H1 (cell line): ENCODE data around the gene GLUL. TPM values are rescaled to one million over a fixed set of nuclear protein-coding genes. Genes with fewer than 3 reads are reported as not detected.

Experiments
- CTCF ChIA-PET: fragments of 300-600 bp; sonication (Branson Sonifier 250); formaldehyde crosslinking; loops from one replicate; lab custom pipeline; 2021; ENCODE audit not compliant: partially characterized antibody; lab: Charles Lee
- POLR2A ChIA-PET: fragments of 300-600 bp; sonication (Branson Sonifier 250); formaldehyde crosslinking; loops from one replicate; lab custom pipeline; 2021; ENCODE audit warnings: inconsistent platforms; ENCODE audit not compliant: partially characterized antibody; lab: Charles Lee
- DNase-seq, 2 experiments: peaks; one replicate each; pipeline versions ENCODE4 v3.0.0 to v3.0.0-alpha.2; 2010 to 2022; ENCODE audit warnings: low spot score in 2 of 2, low read depth in 1 of 2, mixed read lengths in 1 of 2
- FAIRE-seq: peaks from 2 replicates; lab custom pipeline; 2011; peaks lifted over from hg19 to GRCh38; lab: Jason Lieb, UNC
- H2AFZ ChIP-seq: 2 replicates; pipeline ENCODE4 v1.8.1; 2012; ENCODE audit warnings: low read length, inconsistent platforms
- H2AK5ac ChIP-seq: 2 replicates; pipeline ENCODE4 v1.6.1; 2013; ENCODE audit warnings: low read depth, low read length
- H2BK120ac ChIP-seq: replicated peaks from 2 replicates; pipeline ENCODE3; 2013; ENCODE audit warnings: low read depth, low read length, inconsistent platforms
- H2BK12ac ChIP-seq: 2 replicates; pipeline ENCODE4 v1.6.1; 2013; ENCODE audit warnings: low read depth, low read length
- H2BK15ac ChIP-seq: 2 replicates; pipeline ENCODE4 v1.6.1; 2013; ENCODE audit warnings: low read length
- H2BK20ac ChIP-seq: 2 replicates; pipeline ENCODE4 v1.6.1; 2013; ENCODE audit warnings: low read length
- H2BK5ac ChIP-seq: 2 replicates; pipeline ENCODE4 v1.6.1; 2013; ENCODE audit warnings: low read depth, low read length
- H3K14ac ChIP-seq: 2 replicates; pipeline ENCODE4 v1.6.1; 2013; ENCODE audit warnings: inconsistent platforms; ENCODE audit not compliant: insufficient read length
- H3K18ac ChIP-seq: 2 replicates; pipeline ENCODE4 v1.6.1; 2013; ENCODE audit warnings: low read length; ENCODE audit errors: extremely low read depth
- H3K23ac ChIP-seq: 2 replicates; pipeline ENCODE4 v1.6.1; 2013; ENCODE audit warnings: inconsistent platforms; ENCODE audit not compliant: insufficient read length
- H3K23me2 ChIP-seq: 2 replicates; pipeline ENCODE4 v1.6.1; 2013; ENCODE audit warnings: low read depth, low read length
- H3K27ac ChIP-seq: 2 replicates; pipeline ENCODE4 v1.6.1; 2011; ENCODE audit warnings: low read depth, low read length, inconsistent platforms
- H3K27me3 ChIP-seq, 4 experiments: replicated peaks in 1 of 4; 1 replicate in 1 of 4; 2 replicates in 3 of 4; pipeline versions ENCODE4 v1.6.1 to v1.8.1; 2011 to 2013; ENCODE audit warnings: low read length in 3 of 4, mild to moderate bottlenecking in 3 of 4, inconsistent platforms in 2 of 4, mixed read lengths in 2 of 4, moderate library complexity in 1 of 4; ENCODE audit not compliant: control insufficient read depth in 3 of 4, insufficient read depth in 3 of 4; ENCODE audit errors: extremely low read depth in 1 of 4
- H3K36me3 ChIP-seq, 4 experiments: 2 replicates each; pipeline versions ENCODE4 v1.6.1 to v1.8.1; 2011 to 2013; ENCODE audit warnings: mild to moderate bottlenecking in 4 of 4, low read length in 3 of 4, moderate library complexity in 2 of 4, control low read depth in 1 of 4, inconsistent platforms in 1 of 4; ENCODE audit not compliant: insufficient read depth in 4 of 4, control insufficient read depth in 2 of 4
- H3K4ac ChIP-seq: replicated peaks from 2 replicates; pipeline ENCODE3; 2013; ENCODE audit warnings: low read length, low read depth, mixed read lengths, inconsistent platforms; ENCODE audit not compliant: insufficient read length
- H3K4me1 ChIP-seq, 4 experiments: replicated peaks in 1 of 4; 1 replicate in 1 of 4; 2 replicates in 3 of 4; pipeline versions ENCODE4 v1.6.1 to v1.8.1; 2011 to 2013; ENCODE audit warnings: low read length in 3 of 4, inconsistent platforms in 2 of 4, mixed read lengths in 1 of 4; ENCODE audit not compliant: insufficient read depth in 4 of 4, control insufficient read depth in 3 of 4
- H3K4me2 ChIP-seq, 2 experiments: 2 replicates each; pipeline versions ENCODE4 v1.6.1 to v1.8.1; 2011 to 2013; ENCODE audit warnings: low read depth in 2 of 2, low read length in 2 of 2, control low read depth in 1 of 2, inconsistent platforms in 1 of 2, mild to moderate bottlenecking in 1 of 2; ENCODE audit not compliant: insufficient read depth in 1 of 2
- H3K4me3 ChIP-seq, 4 experiments: fragments of 200-600, 300-600 bp in 1 of 4; sonication (generic), shearing (Covaris generic), sonication (Bioruptor Twin) in 1 of 4; 2 replicates each; pipeline versions ENCODE4 v1.5.1 to v1.8.1; 2011 to 2016; ENCODE audit warnings: low read length in 4 of 4, low read depth in 3 of 4, control low read depth in 2 of 4, inconsistent platforms in 2 of 4, mild to moderate bottlenecking in 2 of 4, mixed read lengths in 1 of 4, moderate library complexity in 1 of 4; ENCODE audit not compliant: insufficient read depth in 2 of 4; ENCODE audit errors: extremely low read depth in 1 of 4
- H3K56ac ChIP-seq: replicated peaks from 2 replicates; pipeline ENCODE3; 2013; ENCODE audit warnings: low read depth, mild to moderate bottlenecking, mixed read lengths, low read length, inconsistent platforms; ENCODE audit not compliant: insufficient read length
- H3K79me1 ChIP-seq: 2 replicates; pipeline ENCODE4 v1.6.1; 2013; ENCODE audit warnings: low read depth, low read length, control low read depth
- H3K79me2 ChIP-seq, 2 experiments: 2 replicates each; pipeline versions ENCODE4 v1.6.1 to v1.8.1; 2012 to 2013; ENCODE audit warnings: low read length in 2 of 2, mild to moderate bottlenecking in 2 of 2, inconsistent platforms in 1 of 2; ENCODE audit not compliant: insufficient read depth in 2 of 2, control insufficient read depth in 1 of 2
- H3K9ac ChIP-seq, 4 experiments: replicated peaks in 1 of 4; 1 replicate in 1 of 4; 2 replicates in 3 of 4; pipeline versions ENCODE4 v1.6.1 to v1.8.1; 2011 to 2013; ENCODE audit warnings: low read depth in 3 of 4, low read length in 3 of 4, control low read depth in 2 of 4, mild to moderate bottlenecking in 2 of 4, moderate library complexity in 2 of 4, inconsistent platforms in 1 of 4; ENCODE audit errors: extremely low read depth in 1 of 4
- H3K9me3 ChIP-seq, 2 experiments: 2 replicates each; pipeline versions ENCODE4 v1.6.1 to v1.8.1; 2012 to 2013; ENCODE audit warnings: mild to moderate bottlenecking in 2 of 2, moderate library complexity in 2 of 2, control low read depth in 1 of 2, inconsistent platforms in 1 of 2, low read depth in 1 of 2, low read length in 1 of 2, mixed read lengths in 1 of 2; ENCODE audit not compliant: insufficient read depth in 2 of 2
- H4K20me1 ChIP-seq, 2 experiments: replicated peaks in 1 of 2; 2 replicates each; pipeline versions ENCODE3 to v1.8.1; 2011 to 2013; ENCODE audit warnings: inconsistent platforms in 2 of 2, low read length in 2 of 2, mild to moderate bottlenecking in 1 of 2; ENCODE audit not compliant: insufficient read depth in 2 of 2, control insufficient read depth in 1 of 2
- H4K5ac ChIP-seq: 2 replicates; pipeline ENCODE4 v1.6.1; 2013; ENCODE audit warnings: low read length, low read depth, mixed read lengths, inconsistent platforms; ENCODE audit not compliant: insufficient read length
- H4K8ac ChIP-seq: 2 replicates; pipeline ENCODE4 v1.8.0; 2013; ENCODE audit warnings: mild to moderate bottlenecking, moderate library complexity, low read length, inconsistent platforms; ENCODE audit not compliant: insufficient read depth; ENCODE audit errors: extremely low read depth
- H4K91ac ChIP-seq: replicated peaks from 2 replicates; pipeline ENCODE3; 2013; ENCODE audit warnings: low read length, mixed read lengths, inconsistent platforms; ENCODE audit not compliant: insufficient read length
- RFX5 ChIP-seq: IDR thresholded peaks from 2 replicates; pipeline ENCODE4 v1.6.1; 2011; ENCODE audit warnings: low read depth, low read length, improper control_type of control experiment, borderline replicate concordance
- WGBS, 2 experiments: shearing (Covaris generic) in 1 of 2; methylation state at CpG; one replicate each; pipeline versions ENCODE4 v1.1.6 to v1.1.7; 2013 to 2015; ENCODE audit warnings: low lambda C conversion rate in 2 of 2, mixed read lengths in 2 of 2, inconsistent platforms in 1 of 2, low coverage in 1 of 2, missing lambda C conversion rate in 1 of 2; ENCODE audit not compliant: insufficient replicate concordance in 2 of 2, insufficient coverage in 1 of 2, insufficient read length in 1 of 2; ENCODE audit errors: extremely low coverage in 1 of 2, missing lambda C conversion rate in 1 of 2; 5-methylcytosine and 5-hydroxymethylcytosine counted together
- polyA plus RNA-seq, 7 experiments: library from polyadenylated mRNA; depleted of rRNA in 3 of 7; stranded (reverse) in 5 of 7; unstranded in 2 of 7; fragments of >200 nt in 5 of 7; fragments of 200-250 nt in 2 of 7; gene quantifications; 1 replicate in 5 of 7; 2 replicates in 1 of 7; 4 replicates in 1 of 7; pipeline versions ENCODE4 v1.2.1 to v1.2.3, GENCODE V29; 2011 to 2013; ENCODE audit warnings: missing spikeins in 2 of 7, mixed read lengths in 2 of 7
- total RNA-seq: library from RNA; stranded (reverse); fragmentation: NEBNext Ultra II Directional; extraction: Animal tissue kit (Norgen Biotek cat#: 25700); gene quantifications from 2 replicates; pipeline ENCODE4 v1.2.1, GENCODE V29; 2021

The GLUL gene
- total and polyA plus RNA-seq, 2 of the 8 experiments (the other 6 are each of a cell fraction or from before 2014, with no cell fraction given), result 261 to 453 TPM

DNA sequence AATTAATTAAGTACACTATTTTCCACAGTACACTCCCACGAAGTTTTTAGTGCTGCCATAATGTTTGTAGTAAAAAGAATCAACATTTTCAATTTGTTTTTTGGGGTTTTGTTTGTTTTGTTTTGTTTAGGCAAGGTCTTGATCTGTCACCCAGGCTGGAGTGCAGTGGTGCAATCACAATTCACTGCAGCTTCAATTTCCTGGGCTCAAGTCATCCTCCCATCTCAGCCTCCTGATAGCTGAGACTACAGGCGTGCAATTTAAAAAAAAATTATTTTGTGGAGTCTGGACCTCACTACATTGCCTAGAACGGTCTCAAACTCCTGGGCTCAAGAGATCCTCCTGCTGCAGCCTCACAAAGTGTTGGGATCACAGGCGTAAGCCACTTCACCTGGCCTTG is 11.4 kb downstream of the GLUL start:
- Histone ChIP-seq H4K5ac (no peak overlapping the region), H3K9ac (no peak overlapping the region), H3K36me3 (peaks cover 14 to 39% (median 31%) of the 10 kb centered on the region in 4 experiments), H3K27ac (no peak overlapping the region), H4K91ac (no peak overlapping the region), H3K23ac (no peak overlapping the region), H3K4me1 (no peaks in the 10 kb centered on the region), H3K18ac (no peak overlapping the region), H2BK120ac (no peak overlapping the region), H3K4me2 (no peak overlapping the region), H3K9me3 (no peaks in the 10 kb centered on the region), H3K27me3 (no peaks in the 10 kb centered on the region), H3K23me2 (no peaks in the 10 kb centered on the region), H3K4me3 (no peak overlapping the region), H3K79me1 (no peaks in the 10 kb centered on the region), H2AFZ (no peak overlapping the region), H4K20me1 (peaks cover 8 to 13% of the 10 kb centered on the region in 2 experiments), H4K8ac (no peak overlapping the region), H3K79me2 (0 out of 4 replicates have a peak, but pooled peaks cover 0 to 2% of the 10 kb centered on the region in 2 experiments), H3K14ac (no peak overlapping the region), H3K56ac (no peak overlapping the region), H3K4ac (no peak overlapping the region), H2BK15ac (no peak overlapping the region), H2BK20ac (no peak overlapping the region), H2BK5ac (no peak overlapping the region), H2BK12ac (no peak overlapping the region), H2AK5ac (no peak overlapping the region)
- CTCF ChIA-PET, result interaction anchor here (0.6 to 3.7 kb wide), 8 partner anchors 13 to 295 kb away, joined by 3 to 14 read pairs (median 4); no protein-coding TSS in a partner anchor
- FAIRE-seq (no peak), DNase-seq (no peak)
- TF ChIP-seq RFX5, result no peak
- WGBS, 2 experiments, result 88% methylated on average over 4 of the region's 4 CpGs; no CpG with 5 or more reads in 1 of the 2 experiments
- POLR2A ChIA-PET, result interaction anchor here (0.9 to 6.5 kb wide), 9 partner anchors 9 to 295 kb away, joined by 3 to 69 read pairs (median 6); partner anchors contain the start of gene GLUL
